HL-60 (cell line): ENCODE data around the gene RGMA.

ENCODE experiments used
- CTCF ChIP-seq: IDR thresholded peaks from one replicate; pipeline ENCODE4 v1.5.1; 2011; ENCODE audit warnings: low read length, control low read depth, inconsistent platforms; ENCODE audit not compliant: insufficient read depth
- GABPA ChIP-seq: IDR thresholded peaks from 2 replicates; pipeline ENCODE4 v1.6.1; 2012; ENCODE audit warnings: low read depth
- POLR2AphosphoS5 ChIP-seq: IDR thresholded peaks from 2 replicates; pipeline ENCODE4 v1.6.1; 2012; ENCODE audit warnings: low read depth
- SPI1 ChIP-seq: IDR thresholded peaks from 2 replicates; pipeline ENCODE4 v1.6.1; 2012; ENCODE audit warnings: low read depth, mild to moderate bottlenecking, borderline replicate concordance
- TF ChIP-seq, protein P1 (sequence below): IDR thresholded peaks from 2 replicates; pipeline ENCODE4 v1.6.1; 2012; ENCODE audit warnings: low read depth; ENCODE audit not compliant: insufficient replicate concordance

GRCh38 chr15:93035092-93035915 lies 53.7 kb downstream of the RGMA start:
- TF ChIP-seq CTCF = no peak
- no peak for TF ChIP-seq POLR2AphosphoS5
- TF ChIP-seq, protein P1, sequence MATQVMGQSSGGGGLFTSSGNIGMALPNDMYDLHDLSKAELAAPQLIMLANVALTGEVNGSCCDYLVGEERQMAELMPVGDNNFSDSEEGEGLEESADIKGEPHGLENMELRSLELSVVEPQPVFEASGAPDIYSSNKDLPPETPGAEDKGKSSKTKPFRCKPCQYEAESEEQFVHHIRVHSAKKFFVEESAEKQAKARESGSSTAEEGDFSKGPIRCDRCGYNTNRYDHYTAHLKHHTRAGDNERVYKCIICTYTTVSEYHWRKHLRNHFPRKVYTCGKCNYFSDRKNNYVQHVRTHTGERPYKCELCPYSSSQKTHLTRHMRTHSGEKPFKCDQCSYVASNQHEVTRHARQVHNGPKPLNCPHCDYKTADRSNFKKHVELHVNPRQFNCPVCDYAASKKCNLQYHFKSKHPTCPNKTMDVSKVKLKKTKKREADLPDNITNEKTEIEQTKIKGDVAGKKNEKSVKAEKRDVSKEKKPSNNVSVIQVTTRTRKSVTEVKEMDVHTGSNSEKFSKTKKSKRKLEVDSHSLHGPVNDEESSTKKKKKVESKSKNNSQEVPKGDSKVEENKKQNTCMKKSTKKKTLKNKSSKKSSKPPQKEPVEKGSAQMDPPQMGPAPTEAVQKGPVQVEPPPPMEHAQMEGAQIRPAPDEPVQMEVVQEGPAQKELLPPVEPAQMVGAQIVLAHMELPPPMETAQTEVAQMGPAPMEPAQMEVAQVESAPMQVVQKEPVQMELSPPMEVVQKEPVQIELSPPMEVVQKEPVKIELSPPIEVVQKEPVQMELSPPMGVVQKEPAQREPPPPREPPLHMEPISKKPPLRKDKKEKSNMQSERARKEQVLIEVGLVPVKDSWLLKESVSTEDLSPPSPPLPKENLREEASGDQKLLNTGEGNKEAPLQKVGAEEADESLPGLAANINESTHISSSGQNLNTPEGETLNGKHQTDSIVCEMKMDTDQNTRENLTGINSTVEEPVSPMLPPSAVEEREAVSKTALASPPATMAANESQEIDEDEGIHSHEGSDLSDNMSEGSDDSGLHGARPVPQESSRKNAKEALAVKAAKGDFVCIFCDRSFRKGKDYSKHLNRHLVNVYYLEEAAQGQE = no peak
- TF ChIP-seq GABPA = no peak
- no peak for TF ChIP-seq SPI1
